Activated B cell treated with CpG ODN at 0.5 μM for 24 hours (primary cell): ENCODE results near the gene ANAPC7. TPM values are rescaled to one million over a fixed set of nuclear protein-coding genes. Genes with fewer than 3 reads are reported as not detected.
"Not testable (repeated sequence)": the region's sequence is repeated elsewhere in the genome, so short reads cannot be mapped to it uniquely, and the experiment has no call there.

Experiments used
- ATAC-seq: fragments of 200-7000 bp; cut with Tn5 transposase; one replicate; pipeline ENCODE4 v1.10.0; 2021; ENCODE audit warnings: low read depth, mild to moderate bottlenecking, moderate library complexity
- CTCF ChIA-PET: fragments of 350-600 bp; sonication (Branson Sonifier 250); formaldehyde crosslinking; loops from one replicate; lab custom pipeline; 2021; ENCODE audit warnings: antibody characterized with exemption; lab: Charles Lee
- POLR2A ChIA-PET: fragments of 350-600 bp; sonication (Branson Sonifier 250); formaldehyde crosslinking; loops from one replicate; lab custom pipeline; 2021; ENCODE audit warnings: antibody characterized with exemption; lab: Charles Lee
- DNase-seq: peaks from one replicate; pipeline ENCODE4 v3.0.0; 2022
- H3K27ac Mint-ChIP-seq: one replicate; pipeline ENCODE4 v1.8.0; 2020; ENCODE audit warnings: mixed read lengths
- H3K27me3 Mint-ChIP-seq: one replicate; pipeline ENCODE4 v1.8.0; 2021; ENCODE audit warnings: mixed read lengths
- H3K36me3 Mint-ChIP-seq: one replicate; pipeline ENCODE4 v1.8.0; 2021; ENCODE audit warnings: low read depth, mixed read lengths
- H3K4me1 Mint-ChIP-seq: one replicate; pipeline ENCODE4 v1.8.0; 2021; ENCODE audit warnings: mixed read lengths
- H3K4me3 Mint-ChIP-seq: one replicate; pipeline ENCODE4 v1.8.0; 2020; ENCODE audit warnings: mild to moderate bottlenecking, mixed read lengths
- H3K9me3 Mint-ChIP-seq: one replicate; pipeline ENCODE4 v1.8.0; 2020; ENCODE audit warnings: mixed read lengths
- intact Hi-C: fragments of 100-400 bp; cut with micrococcal nuclease; formaldehyde crosslinking; loops from one replicate; pipeline ENCODE4 v1.15.1; 2024
- total RNA-seq: library from RNA; stranded (reverse); gene quantifications from 2 replicates; pipeline ENCODE4 v1.2.3, GENCODE V29; 2022
- TF ChIP-seq, protein P1 (sequence below): fragments of 200-600 bp; IDR thresholded peaks from one replicate; pipeline ENCODE4 v1.8.0; 2022; ENCODE audit warnings: antibody characterized with exemption, mild to moderate bottlenecking

ANAPC7 gene
- total RNA-seq, 1 donor from 2014 or later = 76.2 TPM

- Mint-ChIP-seq H3K36me3 (peaks cover 92% of the 10 kb centered on the region), H3K4me1 (peaks cover 6% of the 10 kb centered on the region), H3K9me3 (no peaks in the 10 kb centered on the region), H3K27me3 (no peaks in the 10 kb centered on the region), H3K4me3 (no peak overlapping the region), H3K27ac (no peak overlapping the region)
- intact Hi-C loops = no loop called here
- ChIA-PET CTCF (no interaction called here), POLR2A (no interaction called here)
- ATAC-seq (no peak), DNase-seq (no peak)
- TF ChIP-seq, protein P1, sequence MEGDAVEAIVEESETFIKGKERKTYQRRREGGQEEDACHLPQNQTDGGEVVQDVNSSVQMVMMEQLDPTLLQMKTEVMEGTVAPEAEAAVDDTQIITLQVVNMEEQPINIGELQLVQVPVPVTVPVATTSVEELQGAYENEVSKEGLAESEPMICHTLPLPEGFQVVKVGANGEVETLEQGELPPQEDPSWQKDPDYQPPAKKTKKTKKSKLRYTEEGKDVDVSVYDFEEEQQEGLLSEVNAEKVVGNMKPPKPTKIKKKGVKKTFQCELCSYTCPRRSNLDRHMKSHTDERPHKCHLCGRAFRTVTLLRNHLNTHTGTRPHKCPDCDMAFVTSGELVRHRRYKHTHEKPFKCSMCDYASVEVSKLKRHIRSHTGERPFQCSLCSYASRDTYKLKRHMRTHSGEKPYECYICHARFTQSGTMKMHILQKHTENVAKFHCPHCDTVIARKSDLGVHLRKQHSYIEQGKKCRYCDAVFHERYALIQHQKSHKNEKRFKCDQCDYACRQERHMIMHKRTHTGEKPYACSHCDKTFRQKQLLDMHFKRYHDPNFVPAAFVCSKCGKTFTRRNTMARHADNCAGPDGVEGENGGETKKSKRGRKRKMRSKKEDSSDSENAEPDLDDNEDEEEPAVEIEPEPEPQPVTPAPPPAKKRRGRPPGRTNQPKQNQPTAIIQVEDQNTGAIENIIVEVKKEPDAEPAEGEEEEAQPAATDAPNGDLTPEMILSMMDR = no peak
These were observed 58.9 kb downstream of the ANAPC7 start for GRCh38 chr12:110344657-110345056.

DNA sequence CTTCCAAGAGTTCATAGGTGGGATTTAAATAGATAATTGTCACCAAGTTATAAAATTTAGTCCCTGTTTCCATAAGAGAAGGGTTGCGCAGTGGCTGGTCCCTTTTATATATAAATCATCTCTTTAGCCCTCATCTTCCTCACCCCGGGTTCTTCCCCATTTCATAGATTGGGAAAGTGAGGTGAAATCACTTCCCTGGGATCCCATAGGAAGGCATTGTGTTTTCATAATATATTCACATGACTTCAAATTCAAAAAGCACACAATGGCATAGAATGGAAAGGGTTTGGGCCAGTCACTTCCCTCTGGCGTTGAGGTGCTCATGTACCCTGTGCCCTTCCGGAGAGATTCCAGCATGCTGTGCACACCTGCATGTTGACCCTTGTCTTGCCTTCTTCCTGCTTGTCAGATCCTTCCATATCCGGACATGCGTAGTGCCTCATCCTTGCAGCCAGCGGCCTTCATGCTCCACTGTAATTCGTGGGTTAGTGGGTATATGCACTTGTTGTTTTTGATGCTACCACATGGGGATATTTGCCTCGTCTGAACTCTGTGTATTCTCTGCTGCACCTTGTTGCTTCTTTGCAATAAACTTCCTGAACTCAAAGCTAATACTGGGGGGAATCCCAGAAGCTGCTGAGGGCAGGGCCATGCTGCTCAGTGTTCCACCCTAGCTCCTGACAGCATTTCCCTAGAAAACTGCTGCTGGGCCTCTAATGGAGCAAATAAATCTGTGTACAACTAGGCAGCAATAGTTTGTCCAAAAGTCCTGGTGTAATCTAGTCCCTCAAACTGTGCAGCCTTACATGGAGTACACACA lies 59.6 kb downstream of the ANAPC7 start:
- no peak for DNase-seq
- Mint-ChIP-seq H3K27me3 (no peaks in the 10 kb centered on the region), H3K4me3 (no peak overlapping the region), H3K9me3 (no peaks in the 10 kb centered on the region), H3K27ac (no peak overlapping the region), H3K4me1 (peaks cover 5% of the 10 kb centered on the region), H3K36me3 (peaks cover 94% of the 10 kb centered on the region)
- intact Hi-C loops = no loop called here
- TF ChIP-seq, protein P1 = no peak
- ChIA-PET CTCF (no interaction called here), POLR2A (no interaction called here)
- ATAC-seq = no peak

- DNase-seq (no peak), ATAC-seq (no peak)
- Mint-ChIP-seq H3K36me3 (peaks cover 96% of the 10 kb centered on the region), H3K9me3 (no peaks in the 10 kb centered on the region), H3K27ac (no peak overlapping the region), H3K4me1 (peaks cover 14% of the 10 kb centered on the region), H3K4me3 (no peak overlapping the region), H3K27me3 (no peaks in the 10 kb centered on the region)
- ChIA-PET CTCF (interaction anchor here (0.6 kb wide), 1 partner anchor 265 kb away, joined by 3 read pairs; no protein-coding TSS in a partner anchor), POLR2A (no interaction called here)
- intact Hi-C loops = no loop called here
- TF ChIP-seq, protein P1 = no peak
These were observed 60.4 kb downstream of the ANAPC7 start for GRCh38 chr12:110343114-110343513.

DNA sequence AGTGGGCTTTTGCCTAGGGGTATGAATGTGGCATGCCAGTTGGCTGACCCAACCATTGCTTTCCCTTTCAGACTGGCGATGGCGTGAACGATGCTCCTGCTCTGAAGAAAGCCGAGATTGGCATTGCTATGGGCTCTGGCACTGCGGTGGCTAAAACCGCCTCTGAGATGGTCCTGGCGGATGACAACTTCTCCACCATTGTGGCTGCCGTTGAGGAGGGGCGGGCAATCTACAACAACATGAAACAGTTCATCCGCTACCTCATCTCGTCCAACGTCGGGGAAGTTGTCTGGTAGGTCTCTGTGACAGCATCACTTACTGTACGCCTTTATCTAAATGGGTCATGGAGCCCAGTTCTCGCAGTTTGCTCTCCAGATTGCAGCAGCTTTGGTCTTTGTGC lies 61.4 kb downstream of the ANAPC7 start:
- peaks cover 16% of the 10 kb centered on the region for H3K4me1 Mint-ChIP-seq
- ATAC-seq (no peak), DNase-seq (no peak)
- no peaks in the 10 kb centered on the region for H3K9me3 Mint-ChIP-seq
- ChIA-PET POLR2A (no interaction called here), CTCF (no interaction called here)
- H3K27me3 Mint-ChIP-seq = no peaks in the 10 kb centered on the region
- TF ChIP-seq, protein P1 = no peak
- intact Hi-C loops = no loop called here
- H3K36me3 Mint-ChIP-seq = peaks cover 98% of the 10 kb centered on the region
- H3K27ac Mint-ChIP-seq = no peak overlapping the region
- no peak overlapping the region for H3K4me3 Mint-ChIP-seq

DNA sequence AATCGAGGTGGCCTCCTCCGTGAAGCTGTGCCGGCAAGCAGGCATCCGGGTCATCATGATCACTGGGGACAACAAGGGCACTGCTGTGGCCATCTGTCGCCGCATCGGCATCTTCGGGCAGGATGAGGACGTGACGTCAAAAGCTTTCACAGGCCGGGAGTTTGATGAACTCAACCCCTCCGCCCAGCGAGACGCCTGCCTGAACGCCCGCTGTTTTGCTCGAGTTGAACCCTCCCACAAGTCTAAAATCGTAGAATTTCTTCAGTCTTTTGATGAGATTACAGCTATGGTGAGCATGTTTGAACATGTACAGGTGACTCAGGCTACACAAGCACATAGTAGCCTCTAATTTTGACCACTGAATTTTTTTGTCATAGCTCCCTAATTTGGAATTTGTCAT lies 62.8 kb downstream of the ANAPC7 start:
- DNase-seq (no peak), ATAC-seq (no peak)
- intact Hi-C loops = no loop called here
- no peak overlapping the region for H3K4me3 Mint-ChIP-seq
- ChIA-PET CTCF (no interaction called here), POLR2A (interaction anchor here (0.7 kb wide), 1 partner anchor 15 kb away, joined by 3 read pairs; no protein-coding TSS in a partner anchor)
- H3K27me3 Mint-ChIP-seq = no peaks in the 10 kb centered on the region
- H3K4me1 Mint-ChIP-seq = peaks cover 16% of the 10 kb centered on the region
- TF ChIP-seq, protein P1 = no peak
- peaks cover 99% of the 10 kb centered on the region for H3K36me3 Mint-ChIP-seq
- no peaks in the 10 kb centered on the region for H3K9me3 Mint-ChIP-seq
- H3K27ac Mint-ChIP-seq = no peak overlapping the region

GRCh38 chr12:110340261-110340660 lies 63.2 kb downstream of the ANAPC7 start:
- DNase-seq, H3K9me3 Mint-ChIP-seq, H3K27me3 Mint-ChIP-seq, H3K27ac Mint-ChIP-seq, intact Hi-C loops, H3K4me3 Mint-ChIP-seq, ATAC-seq: not testable (repeated sequence)
- Mint-ChIP-seq H3K36me3 (peaks cover 99% of the 10 kb centered on the region), H3K4me1 (peaks cover 16% of the 10 kb centered on the region)
- CTCF ChIA-PET = interaction anchor here (0.8 kb wide), 1 partner anchor 548 kb away, joined by 3 read pairs; no protein-coding TSS in a partner anchor
- POLR2A ChIA-PET = interaction anchor here (0.7 kb wide), 1 partner anchor 14 kb away, joined by 3 read pairs; no protein-coding TSS in a partner anchor
